Measurements from ENCODE around the gene RALGPS1.

DNA sequence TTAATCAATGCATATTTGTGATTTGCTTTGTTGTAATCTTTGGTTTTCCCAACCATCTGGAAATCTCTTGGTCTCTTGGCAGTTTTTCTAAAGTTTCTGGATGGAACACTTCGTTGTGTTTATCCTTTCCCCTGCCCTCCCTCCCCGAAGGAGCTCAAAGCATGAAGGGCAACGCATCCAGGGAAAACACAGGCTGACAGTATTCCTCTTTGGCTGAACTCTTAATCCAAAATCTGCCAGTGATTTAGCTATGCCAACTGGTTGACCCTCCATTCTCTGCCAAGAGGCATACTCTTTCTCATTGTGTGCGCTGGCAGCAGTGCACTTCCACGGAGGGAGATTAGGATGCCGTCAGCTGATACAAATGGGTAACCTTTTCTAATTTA lies 33.6 kb upstream of the RALGPS1 start:
- TF ChIP-seq, protein P1, sequence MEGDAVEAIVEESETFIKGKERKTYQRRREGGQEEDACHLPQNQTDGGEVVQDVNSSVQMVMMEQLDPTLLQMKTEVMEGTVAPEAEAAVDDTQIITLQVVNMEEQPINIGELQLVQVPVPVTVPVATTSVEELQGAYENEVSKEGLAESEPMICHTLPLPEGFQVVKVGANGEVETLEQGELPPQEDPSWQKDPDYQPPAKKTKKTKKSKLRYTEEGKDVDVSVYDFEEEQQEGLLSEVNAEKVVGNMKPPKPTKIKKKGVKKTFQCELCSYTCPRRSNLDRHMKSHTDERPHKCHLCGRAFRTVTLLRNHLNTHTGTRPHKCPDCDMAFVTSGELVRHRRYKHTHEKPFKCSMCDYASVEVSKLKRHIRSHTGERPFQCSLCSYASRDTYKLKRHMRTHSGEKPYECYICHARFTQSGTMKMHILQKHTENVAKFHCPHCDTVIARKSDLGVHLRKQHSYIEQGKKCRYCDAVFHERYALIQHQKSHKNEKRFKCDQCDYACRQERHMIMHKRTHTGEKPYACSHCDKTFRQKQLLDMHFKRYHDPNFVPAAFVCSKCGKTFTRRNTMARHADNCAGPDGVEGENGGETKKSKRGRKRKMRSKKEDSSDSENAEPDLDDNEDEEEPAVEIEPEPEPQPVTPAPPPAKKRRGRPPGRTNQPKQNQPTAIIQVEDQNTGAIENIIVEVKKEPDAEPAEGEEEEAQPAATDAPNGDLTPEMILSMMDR (IDR thresholded peaks at IDR 0.05): no peak
- no peak for TF ChIP-seq EZH2 (IDR thresholded peaks at IDR 0.05)
